Measurements from ENCODE around the gene NEK7. TPM values are rescaled to one million over a fixed set of nuclear protein-coding genes. Genes with fewer than 3 reads are reported as not detected.

The NEK7 gene
- total and polyA plus RNA-seq, 9 of the 15 experiments (the other 6 are each of a cell fraction or from before 2014, with no cell fraction given), result 8.5 to 37.3 (median 27.7) TPM

DNA sequence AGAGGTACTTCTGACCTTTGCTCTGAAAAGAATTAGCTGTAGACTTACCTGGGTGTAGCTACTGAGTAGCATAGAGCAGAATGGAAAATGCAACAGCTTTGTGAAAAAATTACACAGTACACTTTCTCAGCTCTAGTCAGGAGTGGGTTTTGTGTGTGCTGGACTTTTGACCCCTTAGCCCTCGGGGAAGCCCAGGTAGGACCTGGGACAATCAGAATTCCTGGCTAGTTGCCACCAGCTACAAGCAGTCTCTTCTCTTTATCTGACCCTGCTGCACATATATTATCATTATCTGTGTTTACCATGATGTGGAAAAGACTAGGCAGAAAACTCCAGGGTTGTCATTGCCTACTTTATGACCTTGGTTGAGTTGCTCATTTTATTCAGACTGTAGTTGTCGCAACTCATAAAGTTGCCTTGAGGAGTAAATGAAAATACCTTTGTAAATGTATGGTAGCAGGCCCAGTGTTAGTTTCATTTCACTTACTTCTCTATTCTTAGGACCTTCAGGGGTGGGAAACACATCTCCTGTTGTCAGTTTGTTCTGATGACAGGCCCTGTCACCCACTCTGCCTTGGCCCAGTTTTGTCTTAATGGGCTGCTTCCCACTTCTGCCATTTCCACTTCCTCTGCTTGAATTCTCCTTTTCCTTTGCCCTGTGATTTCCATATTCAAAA, 5.4 kb downstream of the NEK7 start (continued):
- TF ChIP-seq, protein P1, sequence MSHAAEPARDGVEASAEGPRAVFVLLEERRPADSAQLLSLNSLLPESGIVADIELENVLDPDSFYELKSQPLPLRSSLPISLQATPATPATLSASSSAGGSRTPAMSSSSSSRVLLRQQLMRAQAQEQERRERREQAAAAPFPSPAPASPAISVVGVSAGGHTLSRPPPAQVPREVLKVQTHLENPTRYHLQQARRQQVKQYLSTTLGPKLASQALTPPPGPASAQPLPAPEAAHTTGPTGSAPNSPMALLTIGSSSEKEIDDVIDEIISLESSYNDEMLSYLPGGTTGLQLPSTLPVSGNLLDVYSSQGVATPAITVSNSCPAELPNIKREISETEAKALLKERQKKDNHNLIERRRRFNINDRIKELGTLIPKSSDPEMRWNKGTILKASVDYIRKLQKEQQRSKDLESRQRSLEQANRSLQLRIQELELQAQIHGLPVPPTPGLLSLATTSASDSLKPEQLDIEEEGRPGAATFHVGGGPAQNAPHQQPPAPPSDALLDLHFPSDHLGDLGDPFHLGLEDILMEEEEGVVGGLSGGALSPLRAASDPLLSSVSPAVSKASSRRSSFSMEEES (CRISPR knock-in tag; IDR thresholded peaks at IDR 0.05), result no peak
- TF ChIP-seq LEF1 (IDR thresholded peaks at IDR 0.05), result peak; percentile 37; the same call in 1 of the 2 replicates
- peak; percentile 62; the same call in 1 of the 2 replicates for TF ChIP-seq CTBP1 (IDR thresholded peaks at IDR 0.05; ENCODE audit: borderline replicate concordance)
- TF ChIP-seq, protein P2, sequence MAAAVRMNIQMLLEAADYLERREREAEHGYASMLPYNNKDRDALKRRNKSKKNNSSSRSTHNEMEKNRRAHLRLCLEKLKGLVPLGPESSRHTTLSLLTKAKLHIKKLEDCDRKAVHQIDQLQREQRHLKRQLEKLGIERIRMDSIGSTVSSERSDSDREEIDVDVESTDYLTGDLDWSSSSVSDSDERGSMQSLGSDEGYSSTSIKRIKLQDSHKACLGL (CRISPR knock-in tag; IDR thresholded peaks at IDR 0.05; ENCODE audit: borderline replicate concordance, poor library complexity, severe bottlenecking), result no peak
- peak; percentile 51; the same call in 1 of the 2 replicates for TF ChIP-seq ATF7 (IDR thresholded peaks at IDR 0.05)
- TF ChIP-seq ZEB2 (IDR thresholded peaks at IDR 0.05), result peak; percentile 83
- no peak for TF ChIP-seq CHD2 (IDR thresholded peaks at IDR 0.05; ENCODE audit: low read depth, low read length)
- no peak for TF ChIP-seq CREM (IDR thresholded peaks at IDR 0.05; ENCODE audit: low read depth)
- peak; percentile 60; the same call in 1 of the 2 replicates for TF ChIP-seq HDAC2 (IDR thresholded peaks at IDR 0.05)
- peak; percentile 67 for TF ChIP-seq CBFA2T2 (conservative IDR thresholded peaks at IDR 0.05)
- no peak for TF ChIP-seq HMGN3 (IDR thresholded peaks at IDR 0.05; ENCODE audit: borderline replicate concordance, extremely low read depth, insufficient read length, low read depth, low read length)
- no peak for TF ChIP-seq ZNF282 (CRISPR knock-in tag; IDR thresholded peaks at IDR 0.05)
- TF ChIP-seq DPF2 (IDR thresholded peaks at IDR 0.05), result peak; percentile 78
- peak; percentile 42; the same call in 1 of the 2 replicates for TF ChIP-seq ZFX (CRISPR knock-in tag; IDR thresholded peaks at IDR 0.05)
- TF ChIP-seq NR2C2 (CRISPR knock-in tag; IDR thresholded peaks at IDR 0.05), result no peak
- 0 out of 2 replicates have a peak, but pooled peaks have one; percentile 18 for TF ChIP-seq NR2C2 (tag; IDR thresholded peaks at IDR 0.05)
- peak; percentile 72 for TF ChIP-seq TAL1 (IDR thresholded peaks at IDR 0.05)
- TF ChIP-seq, protein P3, sequence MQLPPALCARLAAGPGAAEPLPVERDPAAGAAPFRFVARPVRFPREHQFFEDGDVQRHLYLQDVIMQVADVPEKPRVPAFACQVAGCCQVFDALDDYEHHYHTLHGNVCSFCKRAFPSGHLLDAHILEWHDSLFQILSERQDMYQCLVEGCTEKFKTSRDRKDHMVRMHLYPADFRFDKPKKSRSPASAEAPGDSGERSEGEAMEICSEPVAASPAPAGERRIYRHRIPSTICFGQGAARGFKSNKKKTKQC (CRISPR knock-in tag; IDR thresholded peaks at IDR 0.05), result no peak
- peak; percentile 61 for TF ChIP-seq SMAD1 (IDR thresholded peaks at IDR 0.05; ENCODE audit: low read depth, low read length, partially characterized antibody)
- TF ChIP-seq TBL1XR1 (IDR thresholded peaks at IDR 0.05; ENCODE audit: low read length in 2 of 2), result peak in 1 of 2 experiments; percentile 54; a peak in 1 of 4 replicates
- TF ChIP-seq, protein P4, sequence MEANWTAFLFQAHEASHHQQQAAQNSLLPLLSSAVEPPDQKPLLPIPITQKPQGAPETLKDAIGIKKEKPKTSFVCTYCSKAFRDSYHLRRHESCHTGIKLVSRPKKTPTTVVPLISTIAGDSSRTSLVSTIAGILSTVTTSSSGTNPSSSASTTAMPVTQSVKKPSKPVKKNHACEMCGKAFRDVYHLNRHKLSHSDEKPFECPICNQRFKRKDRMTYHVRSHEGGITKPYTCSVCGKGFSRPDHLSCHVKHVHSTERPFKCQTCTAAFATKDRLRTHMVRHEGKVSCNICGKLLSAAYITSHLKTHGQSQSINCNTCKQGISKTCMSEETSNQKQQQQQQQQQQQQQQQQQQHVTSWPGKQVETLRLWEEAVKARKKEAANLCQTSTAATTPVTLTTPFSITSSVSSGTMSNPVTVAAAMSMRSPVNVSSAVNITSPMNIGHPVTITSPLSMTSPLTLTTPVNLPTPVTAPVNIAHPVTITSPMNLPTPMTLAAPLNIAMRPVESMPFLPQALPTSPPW (CRISPR knock-in tag; IDR thresholded peaks at IDR 0.05), result peak; percentile 15; the same call in 1 of the 2 replicates
- TF ChIP-seq BDP1 (IDR thresholded peaks at IDR 0.05; ENCODE audit: insufficient read depth, insufficient read length), result no peak
- TF ChIP-seq MECOM (CRISPR knock-in tag; IDR thresholded peaks at IDR 0.05), result 0 out of 2 replicates have a peak, but pooled peaks have one; percentile 6
- peak; percentile 71 for TF ChIP-seq SMARCA4 (IDR thresholded peaks at IDR 0.05)
